Fibroblast of skin of left biceps (primary cell): ENCODE data around the gene MTA1.

Source experiments
- DNase-seq, 2 experiments: peaks; one replicate each; pipeline ENCODE4 v3.0.0-alpha.2; 2013; ENCODE audit warnings: low read depth in 2 of 2

The MTA1 gene

GRCh38 chr14:105460616-105461015, 41.0 kb downstream of the MTA1 start:
- no peak for DNase-seq

- no peak for DNase-seq
Observed at GRCh38 chr14:105461903-105462302, 42.3 kb downstream of the MTA1 start.

DNA sequence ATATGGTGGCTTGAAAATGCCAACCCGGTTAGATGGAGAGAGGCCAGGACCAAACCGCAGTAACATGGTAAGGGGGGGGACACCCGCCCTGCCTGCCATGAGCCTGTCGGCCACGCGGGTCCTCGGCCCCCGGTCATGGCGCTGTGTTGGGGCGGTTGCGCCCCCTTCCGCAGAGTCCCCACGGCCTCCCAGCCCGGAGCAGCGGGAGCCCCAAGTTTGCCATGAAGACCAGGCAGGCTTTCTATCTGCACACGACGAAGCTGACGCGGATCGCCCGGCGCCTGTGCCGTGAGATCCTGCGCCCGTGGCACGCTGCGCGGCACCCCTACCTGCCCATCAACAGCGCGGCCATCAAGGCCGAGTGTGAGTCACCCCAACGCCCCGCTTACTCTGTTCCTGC, 44.9 kb downstream of the MTA1 start:
- DNase-seq = no peak

- no peak for DNase-seq
Observed at GRCh38 chr14:105465209-105466031, 45.8 kb downstream of the MTA1 start.

- DNase-seq = no peak
Observed at GRCh38 chr14:105466531-105467248, 47.1 kb downstream of the MTA1 start.

DNA sequence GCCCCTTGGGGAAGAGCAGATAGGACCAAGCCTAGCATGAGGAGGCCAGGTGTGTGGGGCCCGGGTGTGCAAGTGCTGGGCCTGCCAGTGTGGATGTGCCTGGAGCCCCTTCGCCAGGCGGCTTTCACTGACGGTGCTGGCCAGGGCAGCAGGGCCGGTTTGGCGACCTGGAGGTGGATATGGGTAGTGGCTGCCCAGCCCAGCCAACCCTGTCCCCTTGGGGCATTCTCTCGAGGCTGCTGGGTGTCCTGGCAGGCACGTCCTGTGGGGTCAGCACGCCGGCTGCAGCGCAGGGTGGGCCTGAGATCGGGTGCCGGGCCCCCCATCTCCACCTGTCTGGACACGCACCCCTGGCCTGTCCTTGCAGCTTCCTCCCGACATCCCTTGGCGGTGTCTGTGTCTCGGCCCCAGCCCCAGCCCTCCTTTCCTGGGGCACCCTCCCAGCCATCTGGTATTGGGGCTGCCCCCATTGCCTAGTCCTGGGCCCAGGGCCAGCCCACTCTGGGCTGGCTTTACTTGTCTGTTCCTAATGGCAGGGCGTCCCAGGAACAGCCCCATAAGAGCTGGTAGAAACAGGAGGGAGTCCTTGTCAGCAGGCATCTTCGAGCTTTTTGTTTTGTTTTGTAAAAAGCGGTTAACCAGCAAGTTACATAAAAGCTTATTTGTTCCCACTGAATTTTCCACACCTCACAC, 47.8 kb downstream of the MTA1 start:
- no peak for DNase-seq

GRCh38 chr14:105467942-105468471, 48.4 kb downstream of the MTA1 start:
- DNase-seq = no peak

DNA sequence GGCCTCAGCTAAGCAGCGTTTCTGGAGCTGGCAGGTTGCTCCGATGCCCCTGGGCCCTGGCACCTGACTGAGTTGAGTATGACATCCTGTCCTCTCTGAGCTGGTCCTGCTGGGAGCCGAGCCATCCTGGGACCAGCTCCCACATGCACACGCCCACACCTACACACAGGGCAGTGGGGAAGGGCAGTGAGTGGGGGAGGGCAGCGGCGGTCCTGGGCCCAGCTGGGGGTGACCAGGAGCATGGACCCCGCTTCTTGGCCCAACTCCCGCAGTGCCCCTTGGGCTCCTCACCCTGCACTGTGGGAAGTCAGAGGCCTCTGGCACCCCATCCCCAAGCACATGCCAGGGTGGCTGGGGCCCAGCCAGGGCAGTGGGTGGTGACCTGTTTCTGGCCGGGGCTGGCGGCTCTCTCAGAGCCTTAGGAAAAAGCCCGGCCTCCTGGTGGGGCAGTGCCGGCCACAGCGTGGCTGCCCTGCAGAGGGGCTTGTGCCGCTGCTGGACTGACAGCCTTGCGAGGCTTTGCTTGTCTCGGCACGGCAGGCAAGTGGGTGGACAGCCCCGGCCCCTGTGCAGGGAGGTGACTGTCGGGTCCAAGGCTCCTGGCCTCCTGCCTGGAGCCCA, 49.1 kb downstream of the MTA1 start:
- DNase-seq = no peak

DNA sequence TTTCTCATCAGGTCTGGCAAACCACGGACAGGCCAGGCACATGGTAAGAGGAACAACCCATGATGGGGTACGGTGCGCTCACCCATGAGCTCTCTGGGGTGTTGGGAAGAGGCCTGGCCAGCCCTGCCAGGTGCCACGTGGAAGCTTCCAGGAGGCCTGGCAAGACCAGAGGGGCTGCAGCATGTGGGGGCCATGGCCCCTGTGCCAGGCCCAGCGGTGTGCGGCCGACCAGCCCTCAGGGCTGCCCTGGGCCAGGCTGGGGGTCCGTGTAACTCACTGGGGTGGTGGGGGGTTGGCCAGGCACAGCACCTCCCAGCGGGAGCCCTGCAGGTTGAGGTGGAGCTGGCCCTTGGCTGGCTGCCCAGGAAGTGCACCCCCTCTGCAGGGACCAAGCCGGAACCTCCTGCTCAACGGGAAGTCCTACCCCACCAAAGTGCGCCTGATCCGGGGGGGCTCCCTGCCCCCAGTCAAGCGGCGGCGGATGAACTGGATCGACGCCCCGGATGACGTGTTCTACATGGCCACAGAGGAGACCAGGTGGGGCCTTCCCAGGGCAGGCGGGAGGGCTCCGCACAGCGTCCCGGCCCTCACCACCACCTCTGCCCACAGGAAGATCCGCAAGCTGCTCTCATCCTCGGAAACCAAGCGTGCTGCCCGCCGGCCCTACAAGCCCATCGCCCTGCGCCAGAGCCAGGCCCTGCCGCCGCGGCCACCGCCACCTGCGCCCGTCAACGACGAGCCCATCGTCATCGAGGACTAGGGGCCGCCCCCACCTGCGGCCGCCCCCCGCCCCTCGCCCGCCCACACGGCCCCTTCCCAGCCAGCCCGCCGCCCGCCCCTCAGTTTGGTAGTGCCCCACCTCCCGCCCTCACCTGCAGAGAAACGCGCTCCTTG, 50.1 kb downstream of the MTA1 start:
- no peak for DNase-seq

GRCh38 chr14:105470350-105471296, 51.0 kb downstream of the MTA1 start:
- no peak for DNase-seq

DNA sequence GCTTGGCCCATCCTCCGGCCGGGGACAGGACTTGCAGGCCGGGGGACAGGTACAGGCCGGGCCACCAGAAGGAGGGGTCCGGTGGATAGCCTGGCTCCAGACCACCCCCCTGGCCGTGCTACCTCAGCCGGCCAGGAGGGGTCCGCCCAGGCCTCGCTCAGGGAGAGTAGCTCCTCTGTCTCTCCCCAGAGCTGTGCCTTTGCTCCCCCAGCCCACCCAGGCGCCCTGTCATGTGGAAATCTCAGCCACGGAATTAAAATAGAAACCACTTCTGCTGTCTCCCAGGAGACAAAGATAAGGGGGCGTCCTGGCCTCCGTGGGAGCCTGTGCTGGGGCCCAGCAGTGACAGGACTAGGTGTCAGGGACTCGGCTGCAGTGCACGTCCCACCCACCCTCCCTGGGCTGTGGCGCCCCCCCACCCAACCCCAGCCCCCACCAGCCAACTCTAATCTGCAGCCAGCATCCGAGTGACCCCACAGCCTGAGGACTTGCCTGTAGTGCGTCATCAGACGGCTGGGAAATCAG, 51.7 kb downstream of the MTA1 start:
- no peak for DNase-seq

GRCh38 chr14:105471823-105472485, 52.3 kb downstream of the MTA1 start:
- no peak for DNase-seq

DNA sequence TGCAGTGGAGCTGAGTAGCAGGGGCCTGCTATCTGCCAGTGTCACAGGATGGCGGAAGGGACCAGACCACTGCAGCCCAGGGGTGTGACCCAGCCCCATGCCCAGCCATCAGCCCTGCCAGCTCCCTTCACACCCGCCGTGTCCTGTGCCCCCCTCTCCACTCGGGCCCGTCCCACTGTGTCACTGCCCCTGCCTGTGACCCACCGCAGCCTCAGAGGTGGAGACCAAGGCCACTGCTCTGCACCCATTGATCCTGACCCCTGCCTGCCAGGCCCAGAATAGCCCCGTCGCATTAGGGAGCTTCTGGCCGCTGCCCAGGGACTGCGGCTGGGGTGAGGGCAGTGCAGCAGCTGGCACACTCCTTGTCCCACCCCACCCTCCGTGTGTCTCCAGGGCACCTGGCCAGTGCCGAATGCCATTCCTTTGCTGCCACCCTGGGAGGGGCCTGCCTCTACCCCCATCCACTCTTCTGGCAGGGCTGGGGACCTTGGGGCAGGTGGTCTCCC, 52.9 kb downstream of the MTA1 start:
- no peak for DNase-seq

GRCh38 chr14:105473033-105473676, 53.5 kb downstream of the MTA1 start:
- no peak for DNase-seq

- DNase-seq = peak; percentile 35 to 47
Observed at GRCh38 chr14:105473677-105474482, 54.3 kb downstream of the MTA1 start.

GRCh38 chr14:105474483-105475268, 55.0 kb downstream of the MTA1 start, which contains the start of gene CRIP2:
TSS of gene CRIP2 (plus strand) at chr14:105474821. CDS start at chr14:105474863, 42 bp downstream.
- no peak for DNase-seq
